HCT116 (cell line): ENCODE results near the gene PDK1. TPM values are rescaled to one million over a fixed set of nuclear protein-coding genes. Genes with fewer than 3 reads are reported as not detected.
A peak's percentile ranks its signal among the peaks of the same experiment; 100 is the strongest.

Source experiments
- ATAC-seq: fragments of 200-7000 bp; cut with Tn5 transposase; 2 replicates; pipeline ENCODE4 v1.9.1; 2020; ENCODE audit warnings: mild to moderate bottlenecking, moderate library complexity
- BruUV-seq: library from RNA; stranded (reverse); fragments of 400-500 nt; replicated peaks from 2 replicates; lab custom pipeline; 2021; lab: Mats Ljungman, UMichigan
- CTCF ChIA-PET: fragments of 300-600 bp; sonication (Branson Sonifier 250); formaldehyde crosslinking; loops from one replicate; lab custom pipeline; 2021; ENCODE audit warnings: antibody characterized with exemption; lab: Charles Lee
- POLR2A ChIA-PET: fragments of 300-600, 350-600 bp; sonication (Branson Sonifier 250); formaldehyde crosslinking; loops from one replicate; lab custom pipeline; 2021; ENCODE audit warnings: antibody characterized with exemption; lab: Charles Lee
- RAD21 ChIA-PET, 2 experiments: fragments of 300-600 bp; sonication (Branson Sonifier 250); formaldehyde crosslinking; loops; one replicate each; lab custom pipeline; 2023; ENCODE audit warnings: low total read pairs in 2 of 2; ENCODE audit not compliant: uncharacterized antibody in 2 of 2, unreplicated experiment in 2 of 2, low non-redundant PET in 1 of 2; lab: Charles Lee
- DNase-seq: peaks from one replicate; pipeline ENCODE4 v3.0.0-alpha.2; 2010; ENCODE audit warnings: low read depth, low spot score
- H2AFZ ChIP-seq: fragments of 200-600 bp; shearing (Covaris generic), sonication (generic); 2 replicates; pipeline ENCODE4 v1.6.1; 2017; ENCODE audit warnings: low read depth, mixed run types, mixed read lengths, antibody characterized with exemption, low read length; ENCODE audit not compliant: poor library complexity, severe bottlenecking
- H3K27ac ChIP-seq: 2 replicates; pipeline ENCODE4 v1.5.1; 2012; ENCODE audit warnings: low read depth, low read length
- H3K27me3 ChIP-seq: fragments of 200-600 bp; sonication (generic); 2 replicates; pipeline ENCODE4 v1.6.1; 2016; ENCODE audit warnings: mixed run types, low read length, mixed read lengths; ENCODE audit not compliant: insufficient read depth
- H3K36me3 ChIP-seq, 2 experiments: fragments of 200-500 bp in 1 of 2; fragments of 200-600 bp in 1 of 2; sonication (Bioruptor generic) in 1 of 2; sonication (generic) in 1 of 2; 2 replicates each; pipeline versions ENCODE4 v1.5.1 to v1.6.1; 2014 to 2016; ENCODE audit warnings: low read length in 2 of 2, inconsistent platforms in 1 of 2, mixed read lengths in 1 of 2, mixed run types in 1 of 2; ENCODE audit not compliant: insufficient read depth in 2 of 2, control insufficient read depth in 1 of 2
- H3K4me1 ChIP-seq, 2 experiments: fragments of 200-600 bp in 1 of 2; sonication (generic) in 1 of 2; 2 replicates each; pipeline versions ENCODE4 v1.5.1 to v1.6.1; 2012 to 2017; ENCODE audit warnings: low read length in 2 of 2, inconsistent platforms in 1 of 2, mild to moderate bottlenecking in 1 of 2, mixed read lengths in 1 of 2, mixed run types in 1 of 2, moderate library complexity in 1 of 2; ENCODE audit not compliant: insufficient read depth in 2 of 2, control insufficient read depth in 1 of 2
- H3K4me2 ChIP-seq: fragments of 200-600 bp; sonication (generic); 2 replicates; pipeline ENCODE4 v1.6.1; 2017; ENCODE audit warnings: mixed run types, low read length, mixed read lengths
- H3K4me3 ChIP-seq, 2 experiments: fragments of 200-600 bp in 1 of 2; sonication (generic) in 1 of 2; replicated peaks in 1 of 2; 2 replicates each; pipeline ENCODE4 v1.5.1; 2011 to 2016; ENCODE audit warnings: low read length in 2 of 2, control low read depth in 1 of 2, low read depth in 1 of 2, mild to moderate bottlenecking in 1 of 2, mixed read lengths in 1 of 2, mixed run types in 1 of 2
- H3K79me2 ChIP-seq: fragments of 200-600 bp; sonication (generic); 2 replicates; pipeline ENCODE4 v1.6.1; 2017; ENCODE audit warnings: mild to moderate bottlenecking, mixed run types, low read length, moderate library complexity, mixed read lengths; ENCODE audit not compliant: insufficient read depth
- H3K9ac ChIP-seq: fragments of 200-600 bp; sonication (generic); 2 replicates; pipeline ENCODE4 v1.6.1; 2016; ENCODE audit warnings: low read length, mixed read lengths
- H3K9me2 ChIP-seq: fragments of 200-600 bp; sonication (generic), shearing (Covaris generic); 2 replicates; pipeline ENCODE4 v1.6.1; 2017; ENCODE audit warnings: mixed run types, mild to moderate bottlenecking, moderate library complexity; ENCODE audit not compliant: insufficient read depth
- H3K9me3 ChIP-seq, 2 experiments: fragments of 200-500 bp in 1 of 2; fragments of 200-600 bp in 1 of 2; sonication (Bioruptor generic) in 1 of 2; sonication (generic) in 1 of 2; 2 replicates each; pipeline ENCODE4 v1.6.1; 2014 to 2017; ENCODE audit warnings: low read length in 2 of 2, mixed read lengths in 2 of 2, inconsistent platforms in 1 of 2, low read depth in 1 of 2, mild to moderate bottlenecking in 1 of 2, mixed run types in 1 of 2, moderate library complexity in 1 of 2; ENCODE audit not compliant: control insufficient read depth in 1 of 2, insufficient read depth in 1 of 2
- H4K20me1 ChIP-seq: fragments of 200-600 bp; sonication (generic), shearing (Covaris generic); 2 replicates; pipeline ENCODE4 v1.6.1; 2017; ENCODE audit warnings: mixed run types, mild to moderate bottlenecking, moderate library complexity; ENCODE audit not compliant: insufficient read depth
- CBX3 ChIP-seq: IDR thresholded peaks from 2 replicates; pipeline ENCODE4 v1.6.1; 2012; ENCODE audit warnings: low read depth
- CEBPB ChIP-seq: IDR thresholded peaks from 2 replicates; pipeline ENCODE4 v1.6.1; 2012; ENCODE audit warnings: low read depth
- EGR1 ChIP-seq: IDR thresholded peaks from 2 replicates; pipeline ENCODE4 v1.6.1; 2012; ENCODE audit warnings: low read depth
- ELF1 ChIP-seq: IDR thresholded peaks from 2 replicates; pipeline ENCODE4 v1.6.1; 2012; ENCODE audit warnings: low read depth, borderline replicate concordance
- EZH2 ChIP-seq: fragments of 200-600 bp; sonication (generic); IDR thresholded peaks from 2 replicates; pipeline ENCODE4 v1.6.1; 2017; ENCODE audit warnings: antibody characterized with exemption, mixed run types
- EZH2phosphoT487 ChIP-seq: fragments of 200-600 bp; IDR thresholded peaks from 2 replicates; pipeline ENCODE4 v1.6.1; 2018; ENCODE audit warnings: antibody characterized with exemption, borderline replicate concordance
- JUND ChIP-seq: IDR thresholded peaks from 2 replicates; pipeline ENCODE4 v1.6.1; 2012
- MAX ChIP-seq: IDR thresholded peaks from 2 replicates; pipeline ENCODE4 v1.6.1; 2012
- RAD21 ChIP-seq: IDR thresholded peaks from 2 replicates; pipeline ENCODE4 v1.6.1; 2012; ENCODE audit warnings: low read depth, mild to moderate bottlenecking
- SP1 ChIP-seq: IDR thresholded peaks from 2 replicates; pipeline ENCODE4 v1.6.1; 2012; ENCODE audit warnings: low read depth
- TCF7L2 ChIP-seq: IDR thresholded peaks from 2 replicates; pipeline ENCODE4 v1.7.0; 2011; ENCODE audit warnings: borderline replicate concordance, inconsistent platforms; ENCODE audit not compliant: insufficient read depth, insufficient read length; ENCODE audit errors: extremely low read depth
- YY1 ChIP-seq: IDR thresholded peaks from 2 replicates; pipeline ENCODE4 v1.6.1; 2011; ENCODE audit warnings: low read length, low read depth, moderate library complexity, mild to moderate bottlenecking; ENCODE audit not compliant: insufficient replicate concordance; ENCODE audit errors: extremely low read depth
- ZFX ChIP-seq: fragments of 450-650 bp; IDR thresholded peaks from 2 replicates; pipeline ENCODE4 v1.6.1; 2017
- ZNF274 ChIP-seq: fragments of 200-500 bp; sonication (Bioruptor generic); IDR thresholded peaks from 2 replicates; pipeline ENCODE4 v1.6.1; 2014; ENCODE audit warnings: mild to moderate bottlenecking, low read depth, low read length, inconsistent platforms
- intact Hi-C: fragments of 100-400 bp; cut with micrococcal nuclease; formaldehyde crosslinking; loops from 2 replicates; pipeline ENCODE4 v1.10.0; 2022
- total RNA-seq: library from RNA; stranded (reverse); gene quantifications from one replicate; pipeline ENCODE4 v1.2.1, GENCODE V29; 2021; ENCODE audit not compliant: unreplicated experiment
- TF ChIP-seq, protein P1 (sequence below): IDR thresholded peaks from 2 replicates; pipeline ENCODE4 v1.6.1; 2011; ENCODE audit warnings: mild to moderate bottlenecking, low read length, moderate library complexity; ENCODE audit not compliant: insufficient replicate concordance; ENCODE audit errors: extremely low read depth
- TF ChIP-seq, protein P2 (sequence below): IDR thresholded peaks from 2 replicates; pipeline ENCODE4 v1.6.1; 2012

Gene PDK1
- total RNA-seq, 1 experiment from 2014 or later = 21.3 TPM

DNA sequence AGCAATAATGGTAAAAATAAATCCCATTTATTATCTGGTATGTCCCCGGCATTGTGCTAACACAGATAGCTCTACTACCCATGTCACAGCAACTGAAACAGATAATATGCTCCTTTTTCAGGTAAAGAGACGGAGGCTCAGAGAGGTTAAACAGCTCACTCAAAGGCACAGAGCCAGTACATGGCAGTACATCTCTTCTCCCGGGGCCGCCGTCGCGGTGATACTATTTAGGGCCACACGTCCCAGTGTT lies 693 bp upstream of the PDK1 start:
- TF ChIP-seq ELF1 (no peak), EZH2 (no peak), EGR1 (no peak), YY1 (no peak), MAX (no peak), CBX3 (no peak), TCF7L2 (no peak), EZH2phosphoT487 (no peak), RAD21 (no peak), ZFX (no peak), JUND (no peak), SP1 (no peak), ZNF274 (no peak), CEBPB (no peak; the same call in 1 of the 2 replicates)
- TF ChIP-seq, protein P1, sequence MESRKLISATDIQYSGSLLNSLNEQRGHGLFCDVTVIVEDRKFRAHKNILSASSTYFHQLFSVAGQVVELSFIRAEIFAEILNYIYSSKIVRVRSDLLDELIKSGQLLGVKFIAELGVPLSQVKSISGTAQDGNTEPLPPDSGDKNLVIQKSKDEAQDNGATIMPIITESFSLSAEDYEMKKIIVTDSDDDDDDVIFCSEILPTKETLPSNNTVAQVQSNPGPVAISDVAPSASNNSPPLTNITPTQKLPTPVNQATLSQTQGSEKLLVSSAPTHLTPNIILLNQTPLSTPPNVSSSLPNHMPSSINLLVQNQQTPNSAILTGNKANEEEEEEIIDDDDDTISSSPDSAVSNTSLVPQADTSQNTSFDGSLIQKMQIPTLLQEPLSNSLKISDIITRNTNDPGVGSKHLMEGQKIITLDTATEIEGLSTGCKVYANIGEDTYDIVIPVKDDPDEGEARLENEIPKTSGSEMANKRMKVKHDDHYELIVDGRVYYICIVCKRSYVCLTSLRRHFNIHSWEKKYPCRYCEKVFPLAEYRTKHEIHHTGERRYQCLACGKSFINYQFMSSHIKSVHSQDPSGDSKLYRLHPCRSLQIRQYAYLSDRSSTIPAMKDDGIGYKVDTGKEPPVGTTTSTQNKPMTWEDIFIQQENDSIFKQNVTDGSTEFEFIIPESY = no peak
- TF ChIP-seq, protein P2, sequence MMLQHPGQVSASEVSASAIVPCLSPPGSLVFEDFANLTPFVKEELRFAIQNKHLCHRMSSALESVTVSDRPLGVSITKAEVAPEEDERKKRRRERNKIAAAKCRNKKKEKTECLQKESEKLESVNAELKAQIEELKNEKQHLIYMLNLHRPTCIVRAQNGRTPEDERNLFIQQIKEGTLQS = no peak
- peak overlapping the region; percentile 64 for H2AFZ ChIP-seq
- intact Hi-C loops = no loop called here
- H3K79me2 ChIP-seq = peaks cover 22% of the 10 kb centered on the region
- ATAC-seq (no peak), DNase-seq (no peak)
- no peaks in the 10 kb centered on the region for H3K27me3 ChIP-seq
- H3K36me3 ChIP-seq = 0 out of 4 replicates have a peak, but pooled peaks cover 0 to under 1% of the 10 kb centered on the region in 2 experiments
- TSS peak; percentile 75 for BruUV-seq
- ChIA-PET POLR2A (interaction anchor here (1.0 kb wide), 1 partner anchor 21 kb away, joined by 3 read pairs; no protein-coding TSS in a partner anchor), CTCF (no interaction called here), RAD21 (no interaction called here)
- peaks cover 5 to 33% of the 10 kb centered on the region in 2 experiments; a peak in 3 of 4 replicates for H3K4me1 ChIP-seq
- H3K4me3 ChIP-seq = peak overlapping the region; percentile 64 to 66
- peak overlapping the region; percentile 53 for H3K9ac ChIP-seq
- H3K4me2 ChIP-seq = peak overlapping the region; percentile 96
- H3K9me2 ChIP-seq = no peaks in the 10 kb centered on the region
- H3K27ac ChIP-seq = peak overlapping the region; percentile 91
- no peaks in the 10 kb centered on the region for H4K20me1 ChIP-seq
- no peaks in the 10 kb centered on the region for H3K9me3 ChIP-seq
